CD4-positive, alpha-beta T cell treated with Interleukin-2 at 100 ng/mL for 4 hours (primary cell): Measurements from ENCODE around the gene UGT1A9.
"Not testable (repeated sequence)": the region's sequence is repeated elsewhere in the genome, so short reads cannot be mapped to it uniquely, and the experiment has no call there.

ENCODE experiments used
- DNase-seq: peaks from one replicate; pipeline ENCODE4 v3.0.0-alpha.2; 2020; ENCODE audit warnings: low spot score

Gene UGT1A9

GRCh38 chr2:233711312-233712008, 39.8 kb downstream of the UGT1A9 start:
- peak; percentile 56 for DNase-seq

DNA sequence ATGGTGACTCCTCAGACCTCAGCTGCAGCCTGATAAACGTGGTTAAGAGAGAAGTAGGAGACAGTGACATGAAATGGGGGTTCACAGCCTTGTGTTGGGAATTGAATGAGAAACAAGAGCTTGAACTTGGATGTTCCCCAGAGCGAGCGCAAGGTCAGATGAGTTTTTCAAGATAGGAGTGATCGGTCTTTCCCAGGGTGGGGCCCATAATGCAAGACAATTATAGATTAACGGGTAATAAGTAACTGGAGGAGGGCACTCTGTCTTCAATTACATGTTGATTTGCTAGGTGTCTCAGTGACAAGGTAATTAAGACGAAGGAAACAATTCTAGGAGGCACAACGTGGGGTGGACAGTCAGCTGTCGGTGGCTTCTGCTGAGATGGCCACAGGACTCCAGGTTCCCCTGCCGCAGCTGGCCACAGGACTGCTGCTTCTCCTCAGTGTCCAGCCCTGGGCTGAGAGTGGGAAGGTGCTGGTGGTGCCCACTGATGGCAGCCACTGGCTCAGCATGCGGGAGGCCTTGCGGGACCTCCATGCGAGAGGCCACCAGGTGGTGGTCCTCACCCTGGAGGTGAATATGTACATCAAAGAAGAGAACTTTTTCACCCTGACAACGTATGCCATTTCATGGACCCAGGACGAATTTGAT, 41.0 kb downstream of the UGT1A9 start, which contains the start of gene UGT1A5:
UGT1A5 (plus strand) TSS at position 297 of the 651 bp plus-strand sequence; CDS start at position 382, 85 bp downstream.
- DNase-seq: no peak

DNA sequence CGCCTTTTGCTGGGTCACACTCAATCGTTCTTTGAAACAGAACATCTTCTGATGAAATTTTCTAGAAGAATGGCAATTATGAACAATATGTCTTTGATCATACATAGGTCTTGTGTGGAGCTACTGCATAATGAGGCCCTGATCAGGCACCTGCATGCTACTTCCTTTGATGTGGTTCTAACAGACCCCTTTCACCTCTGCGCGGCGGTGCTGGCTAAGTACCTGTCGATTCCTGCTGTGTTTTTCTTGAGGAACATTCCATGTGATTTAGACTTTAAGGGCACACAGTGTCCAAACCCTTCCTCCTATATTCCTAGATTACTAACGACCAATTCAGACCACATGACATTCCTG, 41.5 kb downstream of the UGT1A9 start:
- DNase-seq: no peak

DNA sequence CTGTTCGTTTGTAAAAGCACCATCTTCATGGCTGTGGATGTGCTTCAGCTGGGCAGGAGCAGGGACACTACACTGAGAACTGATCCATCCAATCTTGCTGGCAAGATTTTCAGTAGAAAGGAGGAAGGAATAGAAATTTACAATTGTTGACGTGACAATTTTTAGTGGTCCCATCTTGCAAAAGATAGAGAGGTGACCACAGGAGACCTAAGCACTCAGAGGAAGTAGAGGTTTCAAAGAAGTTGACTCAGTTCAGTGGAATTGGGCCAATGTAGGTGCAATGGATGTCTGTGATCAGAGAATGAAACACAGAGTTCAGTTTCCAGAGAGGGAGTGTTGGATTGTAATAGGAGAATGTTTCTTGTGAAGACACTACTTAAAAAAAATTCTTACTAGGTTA, 42.4 kb downstream of the UGT1A9 start:
- no peak for DNase-seq

DNA sequence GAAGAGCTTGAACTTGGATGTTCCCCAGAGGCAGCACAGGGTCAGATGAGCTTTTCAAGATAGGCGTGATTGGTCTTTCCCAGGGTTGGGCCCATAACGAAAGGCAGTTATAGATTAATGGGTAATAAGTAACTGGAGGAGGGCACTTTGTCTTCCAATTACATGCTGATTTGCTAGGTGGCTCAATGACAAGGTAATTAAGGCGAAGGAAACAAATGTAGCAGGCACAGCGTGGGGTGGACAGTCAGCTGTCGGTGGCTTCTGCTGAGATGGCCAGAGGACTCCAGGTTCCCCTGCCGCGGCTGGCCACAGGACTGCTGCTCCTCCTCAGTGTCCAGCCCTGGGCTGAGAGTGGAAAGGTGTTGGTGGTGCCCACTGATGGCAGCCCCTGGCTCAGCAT, 46.9 kb downstream of the UGT1A9 start, which contains the start of gene UGT1A4:
UGT1A4 (plus strand) TSS at position 185 of the 400 bp plus-strand sequence; CDS start at position 270, 85 bp downstream.
- DNase-seq: no peak

DNA sequence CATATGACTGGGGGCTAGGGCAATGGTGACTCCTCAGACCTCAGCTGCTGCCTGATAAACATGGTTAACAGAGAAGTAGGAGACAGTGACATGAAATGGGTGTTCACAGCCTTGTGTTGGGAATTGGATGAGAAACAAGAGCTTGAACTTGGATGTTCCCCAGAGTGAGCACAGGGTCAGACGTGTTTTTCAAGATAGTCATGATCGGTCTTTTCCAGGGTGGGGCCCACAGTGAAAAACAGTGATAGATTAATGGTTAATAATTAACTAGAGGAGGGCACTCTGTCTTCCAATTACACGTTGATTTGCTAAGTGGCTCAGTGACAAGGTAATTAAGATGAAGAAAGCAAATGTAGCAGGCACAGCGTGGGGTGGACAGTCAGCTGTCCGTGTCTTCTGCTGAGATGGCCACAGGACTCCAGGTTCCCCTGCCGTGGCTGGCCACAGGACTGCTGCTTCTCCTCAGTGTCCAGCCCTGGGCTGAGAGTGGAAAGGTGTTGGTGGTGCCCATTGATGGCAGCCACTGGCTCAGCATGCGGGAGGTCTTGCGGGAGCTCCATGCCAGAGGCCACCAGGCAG, 57.1 kb downstream of the UGT1A9 start, which contains the start of gene UGT1A3:
UGT1A3 (plus strand) TSS at position 320 of the 579 bp plus-strand sequence; CDS start at position 405, 85 bp downstream.
- no peak for DNase-seq

DNA sequence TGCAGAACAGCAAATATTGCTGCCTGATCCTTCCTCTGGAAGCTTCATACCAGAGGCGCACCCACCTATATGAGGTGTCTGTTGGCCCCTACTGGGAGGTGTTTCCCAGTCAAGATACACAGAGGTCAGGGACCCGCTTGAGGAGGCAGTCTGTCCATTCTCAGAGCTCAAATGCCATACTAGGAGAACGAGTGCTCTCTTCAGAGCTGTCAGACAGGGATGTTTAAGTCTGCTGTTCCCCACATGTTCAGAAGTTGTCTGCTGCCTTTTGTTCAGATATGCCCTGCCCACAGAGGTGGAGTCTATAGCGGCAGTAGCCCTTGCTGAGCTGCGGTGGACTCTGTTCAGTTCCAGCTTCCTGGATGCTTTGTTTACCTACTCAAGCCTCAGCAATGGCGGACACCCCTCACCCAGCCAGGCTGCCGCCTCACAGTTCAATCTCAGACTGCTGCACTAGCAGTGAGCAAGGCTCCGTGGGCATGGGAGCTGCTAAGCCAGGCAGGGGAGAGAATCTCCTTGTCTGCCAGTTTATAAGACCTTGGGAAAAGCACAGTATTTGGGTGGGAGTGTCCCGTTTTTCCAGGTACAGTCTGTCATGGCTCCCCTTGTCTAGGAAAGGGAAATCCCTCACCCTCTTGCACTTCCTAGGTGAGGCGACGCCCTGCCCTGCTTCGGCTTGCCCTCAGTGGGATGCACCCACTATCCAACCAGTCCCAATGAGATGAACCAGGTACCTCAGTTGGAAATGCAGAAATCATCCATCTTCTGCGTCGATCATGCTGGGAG, 65.4 kb downstream of the UGT1A9 start:
- not testable (repeated sequence) for DNase-seq

- DNase-seq: no peak
Measured at GRCh38 chr2:233740870-233741269, 69.2 kb downstream of the UGT1A9 start.

- DNase-seq: no peak
Measured at GRCh38 chr2:233743464-233744259, 72.0 kb downstream of the UGT1A9 start.

DNA sequence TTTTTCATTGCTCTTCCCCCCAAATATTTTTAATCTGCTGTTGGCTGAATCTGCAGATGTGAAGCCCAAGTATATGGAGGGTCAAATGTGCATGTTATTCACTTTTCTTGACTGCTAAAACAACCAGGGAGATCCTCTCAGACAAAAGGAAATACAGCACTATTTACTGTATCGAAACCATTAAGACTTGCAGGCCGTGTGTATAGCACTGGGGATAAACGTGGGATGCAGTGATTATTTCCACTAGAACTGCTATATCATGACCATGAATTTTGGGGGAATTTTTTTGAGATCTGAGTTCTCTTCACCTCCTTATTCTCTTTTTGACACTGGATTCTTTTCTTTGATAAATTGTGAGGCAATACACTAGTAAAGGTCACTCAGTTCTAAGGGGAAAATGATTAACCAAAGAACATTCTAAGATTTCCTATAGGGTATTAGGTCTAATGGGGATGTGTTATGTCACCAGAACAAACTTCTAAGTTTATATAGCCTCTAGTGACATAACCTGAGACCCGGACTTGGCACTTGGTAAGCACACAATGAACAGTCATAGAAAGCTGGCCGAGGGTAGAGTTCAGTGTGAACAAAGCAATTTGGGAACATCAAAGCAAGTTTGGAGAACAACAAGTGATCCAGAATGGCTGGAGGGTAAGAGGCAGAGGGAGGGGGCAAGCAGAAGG, 73.5 kb downstream of the UGT1A9 start:
- DNase-seq: no peak

DNA sequence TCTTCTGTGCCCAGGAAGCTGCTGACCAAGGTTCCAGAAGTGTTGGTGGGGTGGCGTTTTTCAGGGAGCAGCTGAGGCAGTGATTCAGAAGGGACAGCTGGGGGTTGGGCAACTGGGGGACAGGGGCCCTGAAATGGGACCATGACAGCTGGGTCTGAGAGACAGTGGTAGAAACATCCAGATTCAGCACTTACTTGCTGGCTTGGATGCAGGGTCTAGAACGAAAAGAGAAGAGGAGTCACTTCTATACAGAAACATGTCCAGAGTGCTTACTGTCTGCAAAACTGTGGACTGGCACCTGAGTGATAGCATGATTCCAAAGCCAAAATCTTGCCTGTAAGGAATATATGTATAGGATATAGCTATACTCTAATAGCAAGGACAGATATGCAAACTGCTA, 74.1 kb downstream of the UGT1A9 start:
- DNase-seq: not testable (repeated sequence)

GRCh38 chr2:233746475-233747282, 75.0 kb downstream of the UGT1A9 start:
- no peak for DNase-seq

DNA sequence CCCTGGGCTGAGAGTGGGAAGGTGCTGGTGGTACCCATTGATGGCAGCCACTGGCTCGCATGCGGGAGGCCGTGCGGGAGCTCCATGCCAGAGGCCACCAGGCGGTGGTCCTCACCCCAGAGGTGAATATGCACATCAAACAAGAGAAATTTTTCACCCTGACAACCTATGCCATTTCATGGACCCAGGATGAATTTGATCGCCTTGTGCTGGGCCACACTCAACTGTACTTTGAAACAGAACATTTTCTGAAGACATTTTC, 75.5 kb downstream of the UGT1A9 start:
- DNase-seq: no peak

GRCh38 chr2:233750689-233751088, 79.0 kb downstream of the UGT1A9 start:
- not testable (repeated sequence) for DNase-seq

- DNase-seq: not testable (repeated sequence)
Measured at GRCh38 chr2:233751212-233752009, 79.7 kb downstream of the UGT1A9 start.

- DNase-seq: no peak
Measured at GRCh38 chr2:233754872-233755611, 83.3 kb downstream of the UGT1A9 start.

GRCh38 chr2:233756429-233757081, 84.9 kb downstream of the UGT1A9 start:
- DNase-seq: no peak

DNA sequence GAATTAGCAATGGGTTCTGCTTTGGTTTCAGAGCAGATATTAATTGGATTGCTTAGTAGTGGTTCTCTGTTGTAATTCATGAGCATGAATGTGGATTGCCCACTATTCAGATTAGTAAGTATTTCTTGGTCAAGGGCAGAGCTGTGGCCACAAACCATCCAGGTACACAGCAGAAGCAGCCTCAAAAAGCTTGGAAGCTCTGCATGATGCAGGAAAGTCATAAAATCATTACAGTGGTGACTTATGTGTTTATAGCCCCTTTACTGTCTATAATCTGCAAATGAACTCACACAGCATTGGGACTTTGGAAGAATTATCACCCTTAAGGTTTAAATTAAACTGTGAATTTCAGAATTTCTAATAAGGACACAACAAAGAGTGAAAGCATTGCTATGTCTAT, 86.4 kb downstream of the UGT1A9 start:
- no peak for DNase-seq
